Measurements from ENCODE around the gene LIF.

DNA sequence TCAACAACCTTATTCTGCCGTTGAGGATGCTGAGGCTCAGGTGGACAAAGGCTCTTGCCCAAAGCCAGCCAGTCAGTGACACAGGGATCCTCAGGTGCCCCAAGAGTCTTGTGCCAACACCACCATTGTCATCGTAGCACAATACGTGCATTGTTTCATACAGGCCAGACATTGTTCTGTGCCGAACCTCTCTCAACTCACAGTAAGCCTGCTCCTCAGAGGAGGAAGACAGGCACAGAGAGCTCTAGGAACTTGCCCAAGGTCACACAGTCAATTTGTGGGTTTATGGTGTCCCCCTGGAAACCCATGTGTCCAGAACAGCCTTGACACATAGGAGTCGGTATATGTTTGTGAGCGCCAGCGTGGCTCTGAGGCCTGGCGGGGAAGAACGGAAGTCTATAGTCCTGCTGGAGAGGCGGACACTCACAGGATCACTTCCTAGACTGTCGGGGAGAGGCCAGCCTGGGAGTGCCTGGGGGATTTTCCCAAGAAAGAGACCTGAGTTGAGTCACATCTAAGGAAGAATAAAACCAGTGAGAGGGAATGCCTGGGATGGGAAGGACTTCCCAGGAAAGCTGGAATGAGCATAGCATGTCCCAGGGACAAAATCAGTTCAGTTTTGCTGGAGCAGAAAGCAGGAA is 20.2 kb downstream of the LIF start:
- no peak for TF ChIP-seq CTCF (conservative IDR thresholded peaks at IDR 0.05; ENCODE audit: low read length)
- no peak for TF ChIP-seq EZH2phosphoT487 (IDR thresholded peaks at IDR 0.05; ENCODE audit: borderline replicate concordance)
